Activated naive CD8-positive, alpha-beta T cell (primary cell): ENCODE measurements around the gene TAS1R3.

Source experiments
- H3K27ac Mint-ChIP-seq: one replicate; pipeline ENCODE4 v1.8.0; 2021; ENCODE audit warnings: mixed read lengths
- H3K27me3 Mint-ChIP-seq: one replicate; pipeline ENCODE4 v1.8.0; 2021; ENCODE audit warnings: mixed read lengths
- H3K36me3 Mint-ChIP-seq: one replicate; pipeline ENCODE4 v1.8.0; 2021; ENCODE audit warnings: mixed read lengths
- H3K4me1 Mint-ChIP-seq: one replicate; pipeline ENCODE4 v1.8.0; 2021; ENCODE audit warnings: low read depth, mixed read lengths
- H3K4me3 Mint-ChIP-seq: one replicate; pipeline ENCODE4 v1.8.0; 2021; ENCODE audit warnings: mild to moderate bottlenecking, mixed read lengths
- H3K9me3 Mint-ChIP-seq: one replicate; pipeline ENCODE4 v1.8.0; 2021; ENCODE audit warnings: low read depth, mixed read lengths

Gene TAS1R3

DNA sequence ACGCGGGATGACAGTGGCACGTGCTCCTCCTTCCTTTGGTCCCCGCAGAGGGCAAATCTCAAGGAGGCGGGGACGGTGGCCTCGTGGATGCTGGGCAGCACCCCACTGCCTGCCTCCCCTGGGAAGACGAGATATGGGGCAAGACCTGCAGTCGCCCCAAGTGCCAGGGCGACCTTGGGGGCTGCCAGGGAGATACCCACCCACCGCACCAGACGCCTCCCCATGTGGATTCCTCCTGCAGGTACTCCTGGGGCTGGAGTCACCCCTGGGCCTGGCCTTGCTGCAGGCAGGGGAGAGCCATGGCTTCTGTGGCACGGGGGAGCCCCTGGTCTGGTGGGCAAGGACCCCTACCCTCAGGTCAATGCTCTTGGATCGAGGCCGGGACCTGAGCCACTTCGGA lies 49.8 kb downstream of the TAS1R3 start:
- H3K4me3 Mint-ChIP-seq: no peak overlapping the region
- H3K4me1 Mint-ChIP-seq: peaks cover 2% of the 10 kb centered on the region
- no peaks in the 10 kb centered on the region for H3K27me3 Mint-ChIP-seq
- no peaks in the 10 kb centered on the region for H3K9me3 Mint-ChIP-seq
- no peaks in the 10 kb centered on the region for H3K36me3 Mint-ChIP-seq
- no peak overlapping the region for H3K27ac Mint-ChIP-seq

DNA sequence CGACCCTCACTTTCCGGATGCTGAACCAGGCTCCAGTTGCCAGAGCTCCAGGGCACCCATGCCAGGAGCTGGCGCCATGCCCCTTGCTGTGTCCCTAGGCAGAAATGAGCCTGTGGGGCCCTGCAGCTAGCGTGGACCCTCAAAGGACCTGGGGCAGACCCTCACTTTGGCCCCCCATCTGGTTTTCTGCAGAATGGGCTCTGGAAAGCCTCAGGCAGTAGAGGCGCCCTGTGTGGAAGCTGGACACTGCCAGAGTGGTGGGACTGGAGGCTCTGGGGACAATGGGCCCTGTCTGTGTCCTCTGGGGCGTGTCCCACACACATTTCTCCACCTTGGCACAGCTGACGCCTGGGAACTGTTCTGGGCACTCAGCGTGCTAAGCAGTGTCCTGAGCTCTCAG lies 50.2 kb downstream of the TAS1R3 start:
- Mint-ChIP-seq H3K4me3 (no peak overlapping the region), H3K4me1 (peaks cover 2% of the 10 kb centered on the region), H3K27ac (no peak overlapping the region), H3K9me3 (no peaks in the 10 kb centered on the region), H3K27me3 (no peaks in the 10 kb centered on the region), H3K36me3 (no peaks in the 10 kb centered on the region)
